ENCODE data around the gene EHD1.

Gene EHD1

DNA sequence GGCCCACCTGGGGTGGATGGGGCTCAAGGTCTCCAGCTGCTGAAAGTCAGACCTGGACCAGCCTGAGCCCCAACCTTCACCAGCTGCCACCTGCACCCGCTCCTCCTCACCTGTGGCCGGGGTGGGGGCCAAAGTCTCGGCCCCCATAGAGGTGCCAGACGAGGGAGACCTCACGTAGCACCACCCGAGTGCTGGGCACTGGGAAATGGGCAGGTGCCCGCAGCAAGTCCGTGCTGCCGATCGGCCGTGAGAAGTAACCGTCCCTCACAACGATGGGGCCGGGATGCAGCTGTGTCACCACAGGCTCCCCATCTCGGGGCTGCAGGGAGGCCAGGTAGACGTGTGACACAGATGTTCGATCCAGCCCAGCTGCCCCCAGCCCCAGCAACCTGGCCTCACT, 22.4 kb upstream of the EHD1 start:
- H3K9me2 ChIP-seq (replicated peaks; ENCODE audit: control insufficient read depth, low read length) = no peaks in the 10 kb centered on the region
- H3K4me1 ChIP-seq (ENCODE audit: control insufficient read depth, low read length) = no peaks in the 10 kb centered on the region
- peaks cover 24% of the 10 kb centered on the region; the same call in 1 of the 2 replicates for H3K36me3 ChIP-seq (ENCODE audit: control insufficient read depth, low read length)
- TF ChIP-seq, protein P1, sequence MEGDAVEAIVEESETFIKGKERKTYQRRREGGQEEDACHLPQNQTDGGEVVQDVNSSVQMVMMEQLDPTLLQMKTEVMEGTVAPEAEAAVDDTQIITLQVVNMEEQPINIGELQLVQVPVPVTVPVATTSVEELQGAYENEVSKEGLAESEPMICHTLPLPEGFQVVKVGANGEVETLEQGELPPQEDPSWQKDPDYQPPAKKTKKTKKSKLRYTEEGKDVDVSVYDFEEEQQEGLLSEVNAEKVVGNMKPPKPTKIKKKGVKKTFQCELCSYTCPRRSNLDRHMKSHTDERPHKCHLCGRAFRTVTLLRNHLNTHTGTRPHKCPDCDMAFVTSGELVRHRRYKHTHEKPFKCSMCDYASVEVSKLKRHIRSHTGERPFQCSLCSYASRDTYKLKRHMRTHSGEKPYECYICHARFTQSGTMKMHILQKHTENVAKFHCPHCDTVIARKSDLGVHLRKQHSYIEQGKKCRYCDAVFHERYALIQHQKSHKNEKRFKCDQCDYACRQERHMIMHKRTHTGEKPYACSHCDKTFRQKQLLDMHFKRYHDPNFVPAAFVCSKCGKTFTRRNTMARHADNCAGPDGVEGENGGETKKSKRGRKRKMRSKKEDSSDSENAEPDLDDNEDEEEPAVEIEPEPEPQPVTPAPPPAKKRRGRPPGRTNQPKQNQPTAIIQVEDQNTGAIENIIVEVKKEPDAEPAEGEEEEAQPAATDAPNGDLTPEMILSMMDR (IDR thresholded peaks at IDR 0.05; ENCODE audit: low read depth, low read length, poor library complexity, severe bottlenecking) = no peak
- no peak for TF ChIP-seq EZH2phosphoT487 (IDR thresholded peaks at IDR 0.05; ENCODE audit: borderline replicate concordance, low read length)
- no peaks in the 10 kb centered on the region for H3K79me2 ChIP-seq (ENCODE audit: control insufficient read depth, low read length)
- no peaks in the 10 kb centered on the region for H3K9me3 ChIP-seq (ENCODE audit: control insufficient read depth, insufficient read depth, low read length)
- no peak overlapping the region for H3K4me3 ChIP-seq (ENCODE audit: low read length)
- H3K27me3 ChIP-seq (ENCODE audit: control insufficient read depth, low read length) = no peaks in the 10 kb centered on the region
- no peaks in the 10 kb centered on the region for H3F3A ChIP-seq (ENCODE audit: control insufficient read depth, insufficient read depth)
- H4K20me1 ChIP-seq (ENCODE audit: control insufficient read depth, insufficient read depth, low read depth, low read length) = no peaks in the 10 kb centered on the region
- no peak overlapping the region for H3K4me2 ChIP-seq (ENCODE audit: low read length)
- no peak overlapping the region for H3K27ac ChIP-seq (ENCODE audit: low read depth, low read length)

DNA sequence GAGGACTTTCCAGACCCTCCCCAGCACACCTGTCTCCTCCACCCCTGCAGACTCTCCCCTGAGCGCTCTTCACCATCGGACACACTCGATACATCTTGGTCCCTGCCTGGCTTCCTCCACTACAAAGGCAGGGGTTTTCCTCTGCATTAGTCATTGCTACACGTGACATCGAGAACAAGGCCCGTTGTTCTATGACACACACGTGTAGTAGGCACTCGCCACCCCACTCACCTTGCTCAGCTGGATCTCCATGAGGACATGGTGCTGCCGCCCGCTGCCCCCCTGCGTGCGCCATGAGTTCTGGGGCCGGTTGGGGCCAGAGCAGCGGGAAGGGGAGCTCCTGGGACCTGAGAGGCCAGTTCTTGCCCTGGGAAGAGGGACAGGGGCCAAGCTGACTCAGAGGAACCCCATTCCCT, 21.9 kb upstream of the EHD1 start:
- Histone ChIP-seq H3K79me2 (ENCODE audit: control insufficient read depth, low read length) (no peaks in the 10 kb centered on the region), H3K9me2 (replicated peaks; ENCODE audit: control insufficient read depth, low read length) (no peaks in the 10 kb centered on the region), H3K27me3 (ENCODE audit: control insufficient read depth, low read length) (no peaks in the 10 kb centered on the region), H3K27ac (ENCODE audit: low read depth, low read length) (no peak overlapping the region), H3K9me3 (ENCODE audit: control insufficient read depth, insufficient read depth, low read length) (no peaks in the 10 kb centered on the region), H4K20me1 (ENCODE audit: control insufficient read depth, insufficient read depth, low read depth, low read length) (no peaks in the 10 kb centered on the region), H3K4me1 (ENCODE audit: control insufficient read depth, low read length) (no peaks in the 10 kb centered on the region), H3K36me3 (ENCODE audit: control insufficient read depth, low read length) (peaks cover 20% of the 10 kb centered on the region; the same call in 1 of the 2 replicates), H3K4me3 (ENCODE audit: low read length) (no peak overlapping the region), H3F3A (ENCODE audit: control insufficient read depth, insufficient read depth) (no peaks in the 10 kb centered on the region), H3K4me2 (ENCODE audit: low read length) (no peak overlapping the region)
- TF ChIP-seq, protein P1 (IDR thresholded peaks at IDR 0.05; ENCODE audit: low read depth, low read length, poor library complexity, severe bottlenecking) = no peak
- no peak for TF ChIP-seq EZH2phosphoT487 (IDR thresholded peaks at IDR 0.05; ENCODE audit: borderline replicate concordance, low read length)

DNA sequence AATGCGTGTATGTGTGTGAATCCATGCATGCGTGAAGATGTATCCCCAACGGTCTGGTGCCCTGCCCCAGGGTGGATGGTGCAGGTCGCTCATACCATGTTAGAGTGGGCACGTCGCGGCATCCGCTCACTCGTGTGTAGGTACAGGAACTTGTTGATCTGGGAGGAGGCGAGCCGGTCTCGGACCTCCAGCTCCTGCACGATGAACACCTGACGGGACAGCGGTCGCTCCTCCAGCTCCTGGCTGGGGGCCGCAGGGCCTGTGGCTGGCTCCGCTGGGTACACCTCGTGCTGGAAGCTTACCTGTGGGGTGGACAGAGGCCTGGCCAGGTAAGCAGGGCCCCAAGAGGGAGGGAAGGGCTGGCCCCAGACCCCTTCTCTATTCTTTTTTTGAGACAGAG, 20.1 kb upstream of the EHD1 start:
- Histone ChIP-seq H3K4me1 (ENCODE audit: control insufficient read depth, low read length) (peaks cover 9% of the 10 kb centered on the region), H3F3A (ENCODE audit: control insufficient read depth, insufficient read depth) (no peaks in the 10 kb centered on the region), H3K4me3 (ENCODE audit: low read length) (no peak overlapping the region), H3K27ac (ENCODE audit: low read depth, low read length) (no peak overlapping the region), H3K79me2 (ENCODE audit: control insufficient read depth, low read length) (no peaks in the 10 kb centered on the region), H3K9me3 (ENCODE audit: control insufficient read depth, insufficient read depth, low read length) (no peaks in the 10 kb centered on the region), H3K27me3 (ENCODE audit: control insufficient read depth, low read length) (no peaks in the 10 kb centered on the region), H3K36me3 (ENCODE audit: control insufficient read depth, low read length) (peaks cover 21% of the 10 kb centered on the region; the same call in 1 of the 2 replicates), H4K20me1 (ENCODE audit: control insufficient read depth, insufficient read depth, low read depth, low read length) (no peaks in the 10 kb centered on the region), H3K9me2 (replicated peaks; ENCODE audit: control insufficient read depth, low read length) (no peaks in the 10 kb centered on the region), H3K4me2 (ENCODE audit: low read length) (no peak overlapping the region)
- TF ChIP-seq EZH2phosphoT487 (IDR thresholded peaks at IDR 0.05; ENCODE audit: borderline replicate concordance, low read length) = no peak
- TF ChIP-seq, protein P1 (IDR thresholded peaks at IDR 0.05; ENCODE audit: low read depth, low read length, poor library complexity, severe bottlenecking) = no peak
